GM06990 (cell line): ENCODE results near the gene COL16A1.

Source experiments
- DNase-seq: peaks from one replicate; pipeline ENCODE4 v3.0.0-alpha.2; 2011; ENCODE audit not compliant: insufficient read length; ENCODE audit errors: extremely low read depth
- H3K27me3 ChIP-seq: replicated peaks from 2 replicates; pipeline ENCODE4 v1.6.0; 2011; ENCODE audit warnings: low read length; ENCODE audit not compliant: control insufficient read depth, insufficient read depth
- H3K36me3 ChIP-seq: 2 replicates; pipeline ENCODE4 v1.5.1; 2011; ENCODE audit warnings: low read length; ENCODE audit not compliant: control insufficient read depth, insufficient read depth
- H3K4me3 ChIP-seq: replicated peaks from 2 replicates; pipeline ENCODE4 v1.5.1; 2011; ENCODE audit warnings: low read depth, mild to moderate bottlenecking, control low read depth, low read length
- TF ChIP-seq, protein P1 (sequence below): IDR thresholded peaks from 2 replicates; pipeline ENCODE4 v1.5.1; 2011; ENCODE audit warnings: low read length, control low read depth, mild to moderate bottlenecking, inconsistent platforms; ENCODE audit not compliant: insufficient read depth, poor library complexity, severe bottlenecking

Gene COL16A1

DNA sequence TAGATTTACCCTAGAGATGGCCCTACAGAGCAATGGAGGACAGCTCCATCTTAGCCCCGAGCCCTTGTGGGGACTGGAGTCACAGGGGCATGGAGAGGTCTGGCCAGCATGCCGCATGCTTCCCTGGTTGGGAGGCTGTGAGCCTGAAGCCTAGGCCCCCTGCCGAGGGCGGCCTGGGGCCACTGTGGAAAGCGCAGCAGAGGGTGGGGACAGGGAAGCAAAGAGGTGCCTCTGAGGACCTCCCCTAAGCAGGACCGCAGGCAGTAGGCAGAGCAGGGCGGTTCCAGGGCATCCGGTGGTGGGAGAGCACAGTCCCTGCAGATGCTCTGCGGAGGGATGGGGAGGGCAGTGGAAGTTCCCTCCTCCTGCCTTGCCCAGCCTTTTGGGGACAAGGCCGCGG is 32.7 kb downstream of the COL16A1 start:
- no peak for DNase-seq
- no peaks in the 10 kb centered on the region for H3K36me3 ChIP-seq
- TF ChIP-seq, protein P1, sequence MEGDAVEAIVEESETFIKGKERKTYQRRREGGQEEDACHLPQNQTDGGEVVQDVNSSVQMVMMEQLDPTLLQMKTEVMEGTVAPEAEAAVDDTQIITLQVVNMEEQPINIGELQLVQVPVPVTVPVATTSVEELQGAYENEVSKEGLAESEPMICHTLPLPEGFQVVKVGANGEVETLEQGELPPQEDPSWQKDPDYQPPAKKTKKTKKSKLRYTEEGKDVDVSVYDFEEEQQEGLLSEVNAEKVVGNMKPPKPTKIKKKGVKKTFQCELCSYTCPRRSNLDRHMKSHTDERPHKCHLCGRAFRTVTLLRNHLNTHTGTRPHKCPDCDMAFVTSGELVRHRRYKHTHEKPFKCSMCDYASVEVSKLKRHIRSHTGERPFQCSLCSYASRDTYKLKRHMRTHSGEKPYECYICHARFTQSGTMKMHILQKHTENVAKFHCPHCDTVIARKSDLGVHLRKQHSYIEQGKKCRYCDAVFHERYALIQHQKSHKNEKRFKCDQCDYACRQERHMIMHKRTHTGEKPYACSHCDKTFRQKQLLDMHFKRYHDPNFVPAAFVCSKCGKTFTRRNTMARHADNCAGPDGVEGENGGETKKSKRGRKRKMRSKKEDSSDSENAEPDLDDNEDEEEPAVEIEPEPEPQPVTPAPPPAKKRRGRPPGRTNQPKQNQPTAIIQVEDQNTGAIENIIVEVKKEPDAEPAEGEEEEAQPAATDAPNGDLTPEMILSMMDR = no peak
- no peak overlapping the region for H3K4me3 ChIP-seq
- H3K27me3 ChIP-seq = no peaks in the 10 kb centered on the region; the same call in none of the 2 replicates

DNA sequence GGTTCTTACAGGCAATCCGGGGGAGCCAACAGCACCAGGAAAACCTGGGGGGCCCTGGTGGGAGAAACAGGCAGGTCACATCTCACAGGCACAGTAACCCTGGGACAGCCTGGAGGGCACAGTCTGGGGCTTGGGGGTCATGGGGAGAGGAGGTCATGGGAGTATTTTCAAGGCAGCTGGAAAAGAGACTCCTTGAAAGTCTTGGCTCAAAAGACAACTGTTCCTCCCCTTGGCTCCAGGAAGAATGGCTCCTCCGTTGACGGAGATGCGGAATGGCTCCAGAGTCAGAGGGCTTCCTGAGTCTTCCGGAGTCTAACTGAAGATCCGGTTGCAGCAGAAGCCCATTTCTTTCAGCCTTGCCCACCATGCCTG is 33.2 kb downstream of the COL16A1 start:
- no peaks in the 10 kb centered on the region for H3K36me3 ChIP-seq

DNA sequence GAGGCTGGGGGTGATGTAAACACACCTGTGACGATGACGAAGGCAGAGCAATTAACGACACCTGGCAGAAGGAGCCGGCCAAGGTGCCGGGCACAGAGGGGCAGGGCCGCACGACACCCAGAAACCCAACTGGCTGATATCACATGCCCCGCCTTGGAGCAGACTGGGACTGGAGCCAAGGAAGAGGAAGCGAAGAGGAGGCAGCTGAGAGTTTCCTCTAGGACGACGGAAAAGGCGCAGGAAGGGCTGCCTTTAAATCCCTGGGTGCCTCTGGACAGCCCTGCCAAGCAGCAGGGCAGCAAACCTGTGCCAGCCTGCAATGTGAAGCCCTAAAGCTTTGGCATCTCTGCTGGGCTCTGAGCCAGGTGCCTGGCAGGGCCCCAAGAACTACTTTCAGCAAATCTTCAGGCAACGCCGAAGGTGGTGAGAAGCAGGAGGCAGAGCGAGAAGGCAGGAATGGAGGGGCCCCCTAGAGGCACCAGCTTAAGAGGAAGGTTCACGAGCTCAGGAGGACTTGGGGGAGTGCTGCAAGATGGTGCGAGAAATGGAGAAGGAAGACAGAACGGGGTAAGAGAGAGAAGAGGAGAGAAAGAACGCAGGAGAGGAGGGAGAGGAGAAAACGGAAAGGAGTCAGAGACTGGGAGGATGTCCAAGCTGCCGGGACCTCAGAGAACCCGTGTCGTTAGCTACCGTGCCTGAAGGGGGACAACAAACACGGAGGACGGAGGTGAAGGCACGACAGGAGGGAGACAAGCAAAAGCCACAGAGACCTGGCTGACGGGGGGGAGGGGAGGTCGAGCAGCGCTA is 33.8 kb downstream of the COL16A1 start:
- no peaks in the 10 kb centered on the region for H3K36me3 ChIP-seq
- no peaks in the 10 kb centered on the region; the same call in none of the 2 replicates for H3K27me3 ChIP-seq
- TF ChIP-seq, protein P1 = peak; percentile 43
- H3K4me3 ChIP-seq = no peak overlapping the region
- no peak for DNase-seq

More for the DNA sequence above, 33.2 kb downstream of the COL16A1 start:
- no peak overlapping the region for H3K4me3 ChIP-seq
- TF ChIP-seq, protein P1 = no peak
- DNase-seq = no peak
- H3K27me3 ChIP-seq = no peaks in the 10 kb centered on the region; the same call in none of the 2 replicates

GRCh38 chr1:31669433-31669785 is 34.4 kb downstream of the COL16A1 start:
- Histone ChIP-seq H3K27me3 (no peaks in the 10 kb centered on the region; the same call in none of the 2 replicates), H3K36me3 (no peaks in the 10 kb centered on the region), H3K4me3 (no peak overlapping the region)
- TF ChIP-seq, protein P1 = no peak
- DNase-seq = no peak

DNA sequence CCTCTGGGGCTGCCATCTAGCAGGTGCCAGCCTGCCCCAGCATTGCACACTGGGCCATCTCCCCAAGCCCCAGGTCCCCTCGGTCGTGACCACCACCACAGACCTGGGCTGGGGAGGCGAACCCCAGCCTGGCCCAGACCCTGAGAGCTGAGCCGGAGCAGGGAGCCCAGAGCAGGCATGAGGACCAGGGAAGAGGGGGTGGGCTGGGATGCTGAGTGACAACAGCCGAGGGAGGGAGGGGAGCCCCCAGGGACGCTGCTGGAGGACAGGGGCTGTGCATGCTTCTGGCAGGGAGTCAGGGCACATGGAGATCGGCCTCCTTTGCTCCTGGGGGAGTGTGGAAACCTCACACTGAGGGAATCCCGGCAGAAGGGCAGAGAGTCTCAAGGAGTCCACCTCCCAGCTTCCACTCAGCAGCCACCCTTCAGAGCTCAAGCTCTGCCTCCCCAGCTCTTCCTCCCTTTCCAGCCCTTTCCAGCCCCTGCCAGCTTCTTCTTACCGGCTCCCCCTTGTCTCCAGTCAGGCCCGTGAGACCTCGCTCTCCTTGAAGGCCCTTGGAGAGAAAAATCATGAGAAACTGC is 35.4 kb downstream of the COL16A1 start:
- no peak overlapping the region for H3K4me3 ChIP-seq
- no peaks in the 10 kb centered on the region; the same call in none of the 2 replicates for H3K27me3 ChIP-seq
- DNase-seq = no peak
- H3K36me3 ChIP-seq = no peaks in the 10 kb centered on the region
- TF ChIP-seq, protein P1 = no peak
